Heart left ventricle (tissue), 13 donors: Measurements from ENCODE around the gene ZNF426.

Source experiments
- POLR2A ChIP-seq, 2 donors: fragments of 450-650 bp; IDR thresholded peaks; one replicate each; pipeline ENCODE4 v1.6.1; 2017; ENCODE audit warnings: antibody characterized with exemption in 2 of 2, mild to moderate bottlenecking in 2 of 2, moderate library complexity in 2 of 2
- TF ChIP-seq, protein P1 (sequence below), 12 donors: fragments of 200-600 bp; sonication (generic) in 4 of 12; IDR thresholded peaks; one replicate each; pipeline versions ENCODE4 v1.5.0 to v1.8.0; 2018 to 2022; ENCODE audit warnings: antibody characterized with exemption in 12 of 12, mild to moderate bottlenecking in 5 of 12
- donor health status: ischemic (EF 13 %, LVEDD 7.1; RV severe dilation, severe dysfunction).
- donor health status: DM: no; HTN: yes; CAD: no.
- donor health status: DM: no; HTN: no; CAD: no.
- donor health status: ischemic (EF 25% LVEDD 6.9; RV normal size, moderate dysfunction).
- donor health status: ischemic (EF 25% LVEDD 5.7; RV mildly dilated, moderate dysfunction).
- donor health status: ischemic (EF 35%, LVEDD 5.7; RV mildly dilated, moderate dysfunction).
- donor health status: nonischemic (EF 11% LVEDD 7.7; RV severe dilation, severe dysfunction).
- donor health status: DM: yes; HTN: yes; CAD: no.
- donor health status: PGD.
- donor health status: ischemic (EF 29% LVEDD 5.4; RV normal size, mild dysfunction).
- donor health status: nonischemic (EF 23%, LVEDD 6.1; RV moderate dilation, normal function).

DNA sequence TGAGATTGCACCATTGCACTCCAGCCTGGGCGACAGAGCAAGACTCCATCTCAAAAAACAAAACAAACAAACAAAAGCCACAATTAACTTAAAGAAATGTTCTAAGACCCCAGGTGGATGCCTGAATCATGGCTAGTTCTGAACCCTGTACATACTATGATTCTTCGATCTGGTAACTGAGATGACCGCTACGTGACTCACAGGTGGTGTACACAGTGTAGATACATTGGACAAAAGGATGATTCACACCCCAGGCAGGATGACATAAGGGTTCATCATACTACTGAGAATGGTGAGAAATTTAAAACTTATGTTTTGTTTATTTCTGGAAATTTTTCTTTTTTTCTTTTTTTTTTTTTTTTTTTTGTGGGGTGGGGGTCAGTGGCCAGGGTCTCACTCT is 6.5 kb downstream of the ZNF426 start:
- TF ChIP-seq, protein P1, sequence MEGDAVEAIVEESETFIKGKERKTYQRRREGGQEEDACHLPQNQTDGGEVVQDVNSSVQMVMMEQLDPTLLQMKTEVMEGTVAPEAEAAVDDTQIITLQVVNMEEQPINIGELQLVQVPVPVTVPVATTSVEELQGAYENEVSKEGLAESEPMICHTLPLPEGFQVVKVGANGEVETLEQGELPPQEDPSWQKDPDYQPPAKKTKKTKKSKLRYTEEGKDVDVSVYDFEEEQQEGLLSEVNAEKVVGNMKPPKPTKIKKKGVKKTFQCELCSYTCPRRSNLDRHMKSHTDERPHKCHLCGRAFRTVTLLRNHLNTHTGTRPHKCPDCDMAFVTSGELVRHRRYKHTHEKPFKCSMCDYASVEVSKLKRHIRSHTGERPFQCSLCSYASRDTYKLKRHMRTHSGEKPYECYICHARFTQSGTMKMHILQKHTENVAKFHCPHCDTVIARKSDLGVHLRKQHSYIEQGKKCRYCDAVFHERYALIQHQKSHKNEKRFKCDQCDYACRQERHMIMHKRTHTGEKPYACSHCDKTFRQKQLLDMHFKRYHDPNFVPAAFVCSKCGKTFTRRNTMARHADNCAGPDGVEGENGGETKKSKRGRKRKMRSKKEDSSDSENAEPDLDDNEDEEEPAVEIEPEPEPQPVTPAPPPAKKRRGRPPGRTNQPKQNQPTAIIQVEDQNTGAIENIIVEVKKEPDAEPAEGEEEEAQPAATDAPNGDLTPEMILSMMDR (IDR thresholded peaks at IDR 0.05): no peak
- no peak for TF ChIP-seq POLR2A (IDR thresholded peaks at IDR 0.05)
